GM12873 (cell line): ENCODE data around the gene TCHH.

Experiments used
- CTCF ChIP-seq: IDR thresholded peaks from 2 replicates; pipeline ENCODE4 v1.5.1; 2012; ENCODE audit warnings: low read depth, mild to moderate bottlenecking, moderate library complexity, low read length, control low read depth; ENCODE audit not compliant: insufficient read depth; ENCODE audit errors: missing control alignments

The TCHH gene

GRCh38 chr1:152127673-152128072 is 12.4 kb upstream of the TCHH start:
- no peak for TF ChIP-seq CTCF

GRCh38 chr1:152125834-152126443 is 10.7 kb upstream of the TCHH start:
- TF ChIP-seq CTCF, result no peak

GRCh38 chr1:152118915-152119314 is 3.7 kb upstream of the TCHH start:
- no peak for TF ChIP-seq CTCF

GRCh38 chr1:152112885-152113432 is 2.3 kb downstream of the TCHH start:
- TF ChIP-seq CTCF, result no peak

GRCh38 chr1:152112101-152112884 is 3.0 kb downstream of the TCHH start:
- no peak for TF ChIP-seq CTCF

GRCh38 chr1:152111515-152111968 is 3.7 kb downstream of the TCHH start:
- no peak for TF ChIP-seq CTCF

GRCh38 chr1:152110860-152111514 is 4.3 kb downstream of the TCHH start:
- no peak for TF ChIP-seq CTCF
